ENCODE data around the gene ZFHX3. TPM values are rescaled to one million over a fixed set of nuclear protein-coding genes. Genes with fewer than 3 reads are reported as not detected.

The ZFHX3 gene
- total and polyA plus RNA-seq, 9 of the 15 experiments (the other 6 are each of a cell fraction or from before 2014, with no cell fraction given), result 0.01 to 0.23 (median 0.06) TPM; not detected in 4

- intact Hi-C loops (cut with micrococcal nuclease), result no loop called here
- no peaks in the 10 kb centered on the region for H3K36me3 ChIP-seq (ENCODE audit: control insufficient read depth, insufficient read depth, low read length)
- no peak overlapping the region for H3K4me3 ChIP-seq
- BruUV-seq (replicated peaks), result no TSS peak
- H3K27me3 ChIP-seq (ENCODE audit: control insufficient read depth in 2 of 2, insufficient read depth in 2 of 2, low read length in 2 of 2), result peaks cover 26 to 64% of the 10 kb centered on the region in 2 experiments
- H2AFZ ChIP-seq (ENCODE audit: low read depth, low read length), result no peak overlapping the region
- DNase-seq (ENCODE audit: extremely low read depth in 1 of 4, low spot score in 3 of 4) (no peak), FAIRE-seq (no peak), ATAC-seq (no peak)
- in situ Hi-C loops (cut with MboI), result no loop called here
- H3K79me2 ChIP-seq (ENCODE audit: control insufficient read depth, insufficient read depth, low read length), result no peaks in the 10 kb centered on the region
- no peak overlapping the region for H3K4me2 ChIP-seq (ENCODE audit: insufficient read depth, low read length)
- H3K9me3 ChIP-seq (replicated peaks; ENCODE audit: control insufficient read depth, insufficient read depth, low read depth, low read length), result no peaks in the 10 kb centered on the region
- H3K27ac ChIP-seq (ENCODE audit: extremely low read depth, low read depth, low read length), result no peak overlapping the region
- no peaks in the 10 kb centered on the region for H3K4me1 ChIP-seq (replicated peaks in 1 of 2; ENCODE audit: control insufficient read depth in 2 of 2, insufficient read depth in 2 of 2, low read length in 2 of 2)
- no peak overlapping the region for H3K9ac ChIP-seq (ENCODE audit: insufficient read depth in 1 of 2, low read depth in 2 of 2, low read length in 2 of 2)
- no peaks in the 10 kb centered on the region for H3K9me1 ChIP-seq (ENCODE audit: control insufficient read depth, insufficient read depth, low read length)
- ChIA-PET POLR2A (interaction anchor here (1.3 kb wide), 1 partner anchor 41 kb away, joined by 4 read pairs; no protein-coding TSS in a partner anchor), CTCF (ENCODE audit: low intra/inter-chr PET ratio) (no interaction called here)
- 3% methylated on average over 10 of the region's 10 CpGs for WGBS (ENCODE audit: insufficient coverage, low coverage, missing lambda C conversion rate)
- no peak for TF ChIP-seq SAFB2 (IDR thresholded peaks at IDR 0.05; ENCODE audit: borderline replicate concordance, low read depth, low read length, severe bottlenecking)
- TF ChIP-seq PYGO2 (tag; IDR thresholded peaks at IDR 0.05), result no peak
- no peak for TF ChIP-seq ZNF232 (CRISPR knock-in tag; IDR thresholded peaks at IDR 0.05)
- no peak for TF ChIP-seq XRCC3 (IDR thresholded peaks at IDR 0.05)
- no peak for TF ChIP-seq ZNF696 (CRISPR knock-in tag; conservative IDR thresholded peaks at IDR 0.05)
- no peak for TF ChIP-seq CBFA2T2 (conservative IDR thresholded peaks at IDR 0.05)
- TF ChIP-seq ZNF408 (CRISPR knock-in tag; IDR thresholded peaks at IDR 0.05; ENCODE audit: low read depth), result no peak
- TF ChIP-seq COPS2 (conservative IDR thresholded peaks at IDR 0.05), result no peak
- no peak for TF ChIP-seq CXXC5 (CRISPR knock-in tag; IDR thresholded peaks at IDR 0.05)
- TF ChIP-seq JUND (IDR thresholded peaks at IDR 0.05; ENCODE audit: borderline replicate concordance, low read depth, low read length), result no peak
- no peak for TF ChIP-seq JUND (tag; IDR thresholded peaks at IDR 0.05; ENCODE audit: borderline replicate concordance, low read depth, low read length)
- no peak for TF ChIP-seq ZNF444 (CRISPR knock-in tag; IDR thresholded peaks at IDR 0.05)
- no peak for TF ChIP-seq NR2C2 (CRISPR knock-in tag; IDR thresholded peaks at IDR 0.05)
- TF ChIP-seq NR2C2 (tag; IDR thresholded peaks at IDR 0.05), result no peak
- H4K20me1 ChIP-seq (replicated peaks; ENCODE audit: control insufficient read depth, insufficient read depth, low read length), result no peaks in the 10 kb centered on the region
Observed at GRCh38 chr16:72939247-72939646, 108.7 kb downstream of the ZFHX3 start.

Data from K562 (cell line).